Measurements from ENCODE around the gene SLIT1.
"Not testable (repeated sequence)": the region's sequence is repeated elsewhere in the genome, so short reads cannot be mapped to it uniquely, and the experiment has no call there.

Gene SLIT1

GRCh38 chr10:97082575-97082974 lies 103.2 kb downstream of the SLIT1 start:
- H3K4me1 ChIP-seq (ENCODE audit: control insufficient read depth in 5 of 5, insufficient read depth in 5 of 5, low read length in 5 of 5) = peaks cover 0 to 13% (median 5%) of the 10 kb centered on the region in 5 donors
- not testable (repeated sequence) for H3K27ac ChIP-seq (ENCODE audit: low read depth, low read length); H3K4me3 ChIP-seq (ENCODE audit: low read depth in 1 of 5, low read length in 5 of 5); H3K27me3 ChIP-seq (ENCODE audit: control insufficient read depth in 5 of 5, insufficient read depth in 4 of 5, low read length in 5 of 5); H3K9ac ChIP-seq (ENCODE audit: low read length in 5 of 5); H3K36me3 ChIP-seq (ENCODE audit: control insufficient read depth in 5 of 5, insufficient read depth in 5 of 5, low read length in 5 of 5); H3K9me3 ChIP-seq (ENCODE audit: control insufficient read depth in 5 of 5, low read length in 5 of 5)

DNA sequence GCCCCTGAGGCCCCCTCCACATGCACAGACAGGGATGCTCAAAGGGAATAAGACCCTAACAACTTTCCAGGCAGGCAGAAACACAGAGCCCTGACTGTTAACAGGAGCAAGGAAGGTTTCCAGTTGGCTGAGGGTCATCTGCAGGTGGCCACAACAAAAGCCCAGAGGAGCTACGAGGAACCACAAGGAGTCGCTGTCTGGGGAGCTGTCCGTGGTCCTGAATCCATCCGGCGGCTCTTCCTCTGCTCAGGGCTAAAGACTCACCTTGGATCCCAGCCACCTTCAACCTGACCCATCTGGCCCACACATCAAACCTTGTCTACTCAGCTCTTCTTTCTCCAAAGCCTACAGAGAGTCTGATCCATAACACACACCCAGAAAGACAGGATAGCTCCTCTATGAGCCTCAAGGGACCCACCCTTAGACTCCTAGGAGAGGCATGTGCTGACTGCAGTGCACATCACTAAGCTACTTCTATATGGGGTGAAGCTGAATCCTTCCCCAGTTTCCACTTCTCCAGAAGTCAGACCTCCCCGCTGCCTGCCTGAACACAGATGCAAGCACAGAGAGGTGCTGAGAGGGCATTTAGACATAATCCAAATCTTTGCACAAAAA lies 104.0 kb downstream of the SLIT1 start:
- Histone ChIP-seq H3K9me3 (ENCODE audit: control insufficient read depth in 5 of 5, low read length in 5 of 5) (no peaks in the 10 kb centered on the region), H3K4me3 (ENCODE audit: low read depth in 1 of 5, low read length in 5 of 5) (no peak overlapping the region), H3K27me3 (ENCODE audit: control insufficient read depth in 5 of 5, insufficient read depth in 4 of 5, low read length in 5 of 5) (peaks cover 0 to 6% (median 4%) of the 10 kb centered on the region in 5 donors)

DNA sequence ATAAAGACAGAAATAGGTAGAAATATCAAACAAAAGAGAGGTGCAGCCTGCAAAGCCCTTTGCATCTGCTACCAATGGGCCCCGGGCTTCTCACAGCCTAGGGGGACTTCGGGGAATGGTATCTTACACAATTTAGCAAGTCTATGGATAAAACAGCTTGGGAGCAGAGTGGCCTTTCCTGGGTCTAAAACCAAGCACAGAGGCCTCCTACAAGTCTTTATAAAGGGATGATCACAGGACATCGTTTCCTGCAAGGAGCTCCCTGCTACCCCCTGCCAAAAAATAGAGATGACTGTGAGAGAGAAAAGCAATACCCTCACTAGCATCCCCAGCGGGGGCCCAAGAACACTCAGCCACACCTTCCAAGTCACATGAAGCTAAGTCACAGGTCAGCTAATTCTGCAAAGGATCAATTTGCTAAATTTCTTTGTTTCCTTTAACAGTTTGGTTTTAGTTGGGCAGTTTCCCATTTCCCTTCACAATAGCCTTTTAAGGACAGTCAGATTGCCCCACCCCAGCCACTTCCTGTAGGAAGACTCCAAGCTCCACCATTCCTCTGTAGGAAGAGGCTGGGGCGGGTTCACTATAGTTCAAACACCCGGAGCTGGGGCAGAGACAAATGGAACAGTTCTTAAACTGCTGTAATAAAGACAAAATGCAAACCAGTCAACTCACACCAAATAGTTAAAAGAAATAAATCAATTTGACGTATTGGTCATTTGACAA lies 105.5 kb downstream of the SLIT1 start:
- Histone ChIP-seq H3K4me1 (ENCODE audit: control insufficient read depth in 5 of 5, insufficient read depth in 5 of 5, low read length in 5 of 5) (peaks cover 0 to 13% (median 5%) of the 10 kb centered on the region in 5 donors), H3K9ac (ENCODE audit: low read length in 5 of 5) (no peak overlapping the region), H3K36me3 (ENCODE audit: control insufficient read depth in 5 of 5, insufficient read depth in 5 of 5, low read length in 5 of 5) (no peaks in the 10 kb centered on the region), H3K27me3 (ENCODE audit: control insufficient read depth in 5 of 5, insufficient read depth in 4 of 5, low read length in 5 of 5) (peaks cover 0 to 6% (median 4%) of the 10 kb centered on the region in 5 donors), H3K9me3 (ENCODE audit: control insufficient read depth in 5 of 5, low read length in 5 of 5) (no peaks in the 10 kb centered on the region), H3K27ac (ENCODE audit: low read depth, low read length) (no peak overlapping the region), H3K4me3 (ENCODE audit: low read depth in 1 of 5, low read length in 5 of 5) (no peak overlapping the region)

More for the DNA sequence above, 104.0 kb downstream of the SLIT1 start:
- Histone ChIP-seq H3K36me3 (ENCODE audit: control insufficient read depth in 5 of 5, insufficient read depth in 5 of 5, low read length in 5 of 5) (no peaks in the 10 kb centered on the region), H3K4me1 (ENCODE audit: control insufficient read depth in 5 of 5, insufficient read depth in 5 of 5, low read length in 5 of 5) (peaks cover 0 to 13% (median 5%) of the 10 kb centered on the region in 5 donors), H3K27ac (ENCODE audit: low read depth, low read length) (no peak overlapping the region), H3K9ac (ENCODE audit: low read length in 5 of 5) (no peak overlapping the region)

GRCh38 chr10:97079448-97079847 lies 106.3 kb downstream of the SLIT1 start:
- Histone ChIP-seq H3K4me1 (ENCODE audit: control insufficient read depth in 5 of 5, insufficient read depth in 5 of 5, low read length in 5 of 5) (peaks cover 0 to 13% (median 5%) of the 10 kb centered on the region in 5 donors), H3K36me3 (ENCODE audit: control insufficient read depth in 5 of 5, insufficient read depth in 5 of 5, low read length in 5 of 5) (no peaks in the 10 kb centered on the region), H3K4me3 (ENCODE audit: low read depth in 1 of 5, low read length in 5 of 5) (no peak overlapping the region), H3K27ac (ENCODE audit: low read depth, low read length) (no peak overlapping the region), H3K9ac (ENCODE audit: low read length in 5 of 5) (no peak overlapping the region), H3K27me3 (ENCODE audit: control insufficient read depth in 5 of 5, insufficient read depth in 4 of 5, low read length in 5 of 5) (peaks cover 0 to 7% (median 4%) of the 10 kb centered on the region in 5 donors), H3K9me3 (ENCODE audit: control insufficient read depth in 5 of 5, low read length in 5 of 5) (no peaks in the 10 kb centered on the region)

DNA sequence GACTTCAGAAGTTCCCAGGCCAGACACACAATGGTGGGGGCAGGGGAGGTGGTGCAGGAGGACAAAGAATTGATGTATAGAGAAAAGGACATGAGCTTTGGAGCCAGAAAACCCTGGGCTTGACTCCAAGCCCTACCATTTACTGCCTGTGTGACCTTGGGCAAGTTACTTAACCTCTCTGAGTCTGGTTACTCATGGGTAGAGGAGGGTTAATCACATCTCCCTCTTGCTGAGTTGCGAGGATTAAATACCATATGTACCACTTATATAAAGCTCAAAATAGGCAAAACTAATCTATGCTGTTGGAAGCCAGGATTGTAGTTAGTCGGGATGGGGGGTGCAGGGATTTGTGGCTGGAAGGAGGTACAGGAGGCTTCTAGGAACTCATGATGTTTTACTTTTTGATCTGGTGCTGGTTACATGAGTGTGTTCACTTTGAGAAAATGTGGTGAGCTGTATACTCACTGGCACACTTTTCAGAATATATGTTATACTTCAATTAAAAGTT lies 106.8 kb downstream of the SLIT1 start:
- Histone ChIP-seq H3K9ac (ENCODE audit: low read length in 5 of 5) (no peak overlapping the region), H3K9me3 (ENCODE audit: control insufficient read depth in 5 of 5, low read length in 5 of 5) (no peaks in the 10 kb centered on the region), H3K27ac (ENCODE audit: low read depth, low read length) (no peak overlapping the region), H3K4me3 (ENCODE audit: low read depth in 1 of 5, low read length in 5 of 5) (no peak overlapping the region), H3K36me3 (ENCODE audit: control insufficient read depth in 5 of 5, insufficient read depth in 5 of 5, low read length in 5 of 5) (no peaks in the 10 kb centered on the region), H3K4me1 (ENCODE audit: control insufficient read depth in 5 of 5, insufficient read depth in 5 of 5, low read length in 5 of 5) (peaks cover 0 to 13% (median 5%) of the 10 kb centered on the region in 5 donors), H3K27me3 (ENCODE audit: control insufficient read depth in 5 of 5, insufficient read depth in 4 of 5, low read length in 5 of 5) (peaks cover 0 to 8% (median 4%) of the 10 kb centered on the region in 5 donors)

- no peaks in the 10 kb centered on the region for H3K36me3 ChIP-seq (ENCODE audit: control insufficient read depth in 5 of 5, insufficient read depth in 5 of 5, low read length in 5 of 5)
- no peak overlapping the region for H3K9ac ChIP-seq (ENCODE audit: low read length in 5 of 5)
- H3K4me1 ChIP-seq (ENCODE audit: control insufficient read depth in 5 of 5, insufficient read depth in 5 of 5, low read length in 5 of 5) = peaks cover 0 to 13% (median 5%) of the 10 kb centered on the region in 5 donors
- no peak overlapping the region for H3K4me3 ChIP-seq (ENCODE audit: low read depth in 1 of 5, low read length in 5 of 5)
- no peaks in the 10 kb centered on the region for H3K9me3 ChIP-seq (ENCODE audit: control insufficient read depth in 5 of 5, low read length in 5 of 5)
- peaks cover 2 to 12% (median 9%) of the 10 kb centered on the region in 5 donors for H3K27me3 ChIP-seq (ENCODE audit: control insufficient read depth in 5 of 5, insufficient read depth in 4 of 5, low read length in 5 of 5)
- no peak overlapping the region for H3K27ac ChIP-seq (ENCODE audit: low read depth, low read length)
Observed at GRCh38 chr10:97078261-97078937, 107.4 kb downstream of the SLIT1 start.

DNA sequence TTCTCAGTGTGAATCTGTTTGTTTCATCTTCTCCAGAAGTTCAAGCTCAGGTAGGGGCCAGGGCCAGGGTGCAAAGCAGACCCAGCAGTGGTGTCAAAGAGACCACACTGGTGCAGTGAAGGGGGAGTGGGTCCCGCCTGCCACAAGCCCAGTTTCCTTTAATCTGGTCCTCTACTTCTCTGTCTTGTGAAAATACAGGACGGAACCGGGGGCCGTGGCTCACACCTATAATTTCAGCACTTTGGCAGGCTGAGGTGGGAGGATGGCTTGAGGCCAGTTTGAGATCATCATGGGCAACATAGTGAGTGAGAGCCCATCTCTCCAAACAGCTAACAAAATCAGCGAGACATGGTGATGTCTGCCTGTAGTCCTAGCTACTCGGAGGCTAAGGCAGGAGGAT lies 109.0 kb downstream of the SLIT1 start:
- Histone ChIP-seq H3K27me3 (ENCODE audit: control insufficient read depth in 5 of 5, insufficient read depth in 4 of 5, low read length in 5 of 5) (peaks cover 5 to 20% (median 14%) of the 10 kb centered on the region in 5 donors), H3K27ac (ENCODE audit: low read depth, low read length) (no peak overlapping the region), H3K4me1 (ENCODE audit: control insufficient read depth in 5 of 5, insufficient read depth in 5 of 5, low read length in 5 of 5) (peaks cover 0 to 13% (median 5%) of the 10 kb centered on the region in 5 donors)

DNA sequence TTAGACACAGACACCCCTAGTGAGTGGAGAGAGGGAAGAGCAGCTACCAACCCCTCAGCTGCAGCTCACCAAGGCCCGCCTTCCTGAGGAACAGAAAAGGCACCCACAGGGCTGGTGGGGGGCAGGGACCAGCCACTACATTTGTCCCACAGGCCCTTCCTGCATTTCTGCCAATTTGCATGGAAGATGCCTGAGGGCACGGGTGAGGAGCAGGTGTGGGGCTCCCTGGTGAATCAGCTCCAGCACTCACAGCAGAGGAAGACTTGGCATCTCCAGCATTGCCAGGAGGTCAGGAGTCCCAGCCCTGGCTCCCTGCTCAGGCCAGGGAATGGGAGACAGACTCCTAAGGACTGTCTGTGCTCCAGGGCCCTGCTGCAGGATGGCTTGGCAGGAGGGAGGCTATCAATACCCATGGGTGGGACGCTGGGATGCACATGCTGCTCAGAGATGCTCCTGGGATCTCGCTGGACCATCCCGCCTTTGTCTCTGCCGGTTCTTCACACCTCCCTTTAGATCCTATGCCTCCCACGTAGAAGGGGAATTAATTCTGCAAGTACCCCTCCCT lies 109.7 kb downstream of the SLIT1 start:
- no peak overlapping the region for H3K27ac ChIP-seq (ENCODE audit: low read depth, low read length)
- no peak overlapping the region for H3K9ac ChIP-seq (ENCODE audit: low read length in 5 of 5)
- no peak overlapping the region for H3K4me3 ChIP-seq (ENCODE audit: low read depth in 1 of 5, low read length in 5 of 5)
- peaks cover 0 to 13% (median 5%) of the 10 kb centered on the region in 5 donors for H3K4me1 ChIP-seq (ENCODE audit: control insufficient read depth in 5 of 5, insufficient read depth in 5 of 5, low read length in 5 of 5)
- H3K36me3 ChIP-seq (ENCODE audit: control insufficient read depth in 5 of 5, insufficient read depth in 5 of 5, low read length in 5 of 5) = no peaks in the 10 kb centered on the region
- H3K27me3 ChIP-seq (ENCODE audit: control insufficient read depth in 5 of 5, insufficient read depth in 4 of 5, low read length in 5 of 5) = peaks cover 5 to 24% (median 17%) of the 10 kb centered on the region in 5 donors
- H3K9me3 ChIP-seq (ENCODE audit: control insufficient read depth in 5 of 5, low read length in 5 of 5) = no peaks in the 10 kb centered on the region

More for the DNA sequence above, 109.0 kb downstream of the SLIT1 start:
- Histone ChIP-seq H3K9me3 (ENCODE audit: control insufficient read depth in 5 of 5, low read length in 5 of 5) (no peaks in the 10 kb centered on the region), H3K36me3 (ENCODE audit: control insufficient read depth in 5 of 5, insufficient read depth in 5 of 5, low read length in 5 of 5) (no peaks in the 10 kb centered on the region), H3K9ac (ENCODE audit: low read length in 5 of 5) (no peak overlapping the region), H3K4me3 (ENCODE audit: low read depth in 1 of 5, low read length in 5 of 5) (no peak overlapping the region)

GRCh38 chr10:97075421-97075820 lies 110.3 kb downstream of the SLIT1 start:
- no peak overlapping the region for H3K9ac ChIP-seq (ENCODE audit: low read length in 5 of 5)
- no peak overlapping the region for H3K4me3 ChIP-seq (ENCODE audit: low read depth in 1 of 5, low read length in 5 of 5)
- no peaks in the 10 kb centered on the region for H3K36me3 ChIP-seq (ENCODE audit: control insufficient read depth in 5 of 5, insufficient read depth in 5 of 5, low read length in 5 of 5)
- peaks cover 0 to 9% (median 3%) of the 10 kb centered on the region in 5 donors for H3K4me1 ChIP-seq (ENCODE audit: control insufficient read depth in 5 of 5, insufficient read depth in 5 of 5, low read length in 5 of 5)
- no peaks in the 10 kb centered on the region for H3K9me3 ChIP-seq (ENCODE audit: control insufficient read depth in 5 of 5, low read length in 5 of 5)
- H3K27me3 ChIP-seq (ENCODE audit: control insufficient read depth in 5 of 5, insufficient read depth in 4 of 5, low read length in 5 of 5) = peaks cover 5 to 25% (median 17%) of the 10 kb centered on the region in 5 donors
- H3K27ac ChIP-seq (ENCODE audit: low read depth, low read length) = no peak overlapping the region

Measured in subcutaneous abdominal adipose tissue (tissue), 5 donors.